Loucy (cell line): ENCODE results near the gene PCED1B.

Source experiments
- H2AFZ ChIP-seq: fragments of 200-600 bp; sonication (generic); 2 replicates; pipeline ENCODE4 v1.6.0; 2016; ENCODE audit warnings: antibody characterized with exemption, mild to moderate bottlenecking, low read length, moderate library complexity
- H3F3A ChIP-seq: fragments of 200-600 bp; 2 replicates; pipeline ENCODE4 v1.6.0; 2016; ENCODE audit warnings: antibody characterized with exemption, low read depth, mild to moderate bottlenecking
- H3K27me3 ChIP-seq: fragments of 200-600 bp; sonication (generic); 2 replicates; pipeline ENCODE4 v1.6.1; 2014; ENCODE audit warnings: low read length, mild to moderate bottlenecking; ENCODE audit not compliant: insufficient read depth, poor library complexity, severe bottlenecking
- H3K36me3 ChIP-seq: fragments of 200-600 bp; sonication (generic); 2 replicates; pipeline ENCODE4 v1.6.1; 2016; ENCODE audit warnings: low read length; ENCODE audit not compliant: insufficient read depth
- H3K4me1 ChIP-seq: fragments of 200-600 bp; sonication (generic); 2 replicates; pipeline ENCODE4 v1.5.1; 2014; ENCODE audit warnings: low read length, mild to moderate bottlenecking; ENCODE audit not compliant: insufficient read depth, poor library complexity, severe bottlenecking
- H3K4me2 ChIP-seq: fragments of 200-600 bp; sonication (generic); 2 replicates; pipeline ENCODE4 v1.6.0; 2014; ENCODE audit warnings: antibody characterized with exemption, low read length, low read depth, mild to moderate bottlenecking; ENCODE audit not compliant: poor library complexity, severe bottlenecking
- H3K4me3 ChIP-seq: fragments of 200-600 bp; sonication (generic); 2 replicates; pipeline ENCODE4 v1.5.1; 2014; ENCODE audit warnings: low read length, mild to moderate bottlenecking, mixed read lengths; ENCODE audit not compliant: poor library complexity, severe bottlenecking
- H3K79me2 ChIP-seq: fragments of 200-600 bp; sonication (generic); 2 replicates; pipeline ENCODE4 v1.6.1; 2014; ENCODE audit warnings: low read length; ENCODE audit not compliant: insufficient read depth
- H3K9ac ChIP-seq: fragments of 200-600 bp; sonication (generic); 2 replicates; pipeline ENCODE4 v1.6.0; 2014; ENCODE audit warnings: mild to moderate bottlenecking, low read depth, low read length, moderate library complexity; ENCODE audit not compliant: poor library complexity, severe bottlenecking
- H3K9me2 ChIP-seq: fragments of 200-600 bp; sonication (generic); replicated peaks from 2 replicates; pipeline ENCODE4 v1.6.1; 2016; ENCODE audit warnings: low read depth, low read length, mixed read lengths
- H3K9me3 ChIP-seq: fragments of 200-600 bp; sonication (generic); 2 replicates; pipeline ENCODE4 v1.6.1; 2014; ENCODE audit warnings: mild to moderate bottlenecking, antibody characterized with exemption, low read length, low read depth; ENCODE audit not compliant: insufficient read depth
- H4K20me1 ChIP-seq: fragments of 200-600 bp; sonication (generic); 2 replicates; pipeline ENCODE4 v1.6.0; 2014; ENCODE audit warnings: antibody characterized with exemption, low read length, mild to moderate bottlenecking; ENCODE audit not compliant: insufficient read depth, poor library complexity, severe bottlenecking
- CTCF ChIP-seq: fragments of 200-600 bp; sonication (generic); conservative IDR thresholded peaks from 2 replicates; pipeline ENCODE4 v1.5.1; 2014; ENCODE audit warnings: mild to moderate bottlenecking, antibody characterized with exemption, low read length
- EZH2phosphoT487 ChIP-seq: fragments of 200-600 bp; IDR thresholded peaks from 2 replicates; pipeline ENCODE4 v1.6.1; 2018; ENCODE audit warnings: antibody characterized with exemption, mild to moderate bottlenecking, moderate library complexity, borderline replicate concordance

The PCED1B gene

GRCh38 chr12:47082283-47082682 lies 2.9 kb downstream of the PCED1B start:
- no peak overlapping the region for H3K9ac ChIP-seq
- H2AFZ ChIP-seq = no peak overlapping the region
- peaks cover 9% of the 10 kb centered on the region for H3F3A ChIP-seq
- H3K9me2 ChIP-seq = no peaks in the 10 kb centered on the region
- no peaks in the 10 kb centered on the region for H3K36me3 ChIP-seq
- no peaks in the 10 kb centered on the region for H4K20me1 ChIP-seq
- no peaks in the 10 kb centered on the region for H3K9me3 ChIP-seq
- no peaks in the 10 kb centered on the region for H3K27me3 ChIP-seq
- no peak overlapping the region for H3K4me3 ChIP-seq
- TF ChIP-seq EZH2phosphoT487 = no peak
- TF ChIP-seq CTCF = no peak
- no peak overlapping the region for H3K4me2 ChIP-seq
- H3K4me1 ChIP-seq = peaks cover 42% of the 10 kb centered on the region
- no peaks in the 10 kb centered on the region for H3K79me2 ChIP-seq

- H4K20me1 ChIP-seq = no peaks in the 10 kb centered on the region
- no peak overlapping the region for H3K9ac ChIP-seq
- no peaks in the 10 kb centered on the region for H3K27me3 ChIP-seq
- TF ChIP-seq CTCF = no peak
- TF ChIP-seq EZH2phosphoT487 = no peak
- H3F3A ChIP-seq = peaks cover 9% of the 10 kb centered on the region
- no peak overlapping the region for H3K4me3 ChIP-seq
- no peak overlapping the region for H2AFZ ChIP-seq
- peaks cover 48% of the 10 kb centered on the region for H3K4me1 ChIP-seq
- H3K4me2 ChIP-seq = no peak overlapping the region
- H3K9me2 ChIP-seq = no peaks in the 10 kb centered on the region
- no peaks in the 10 kb centered on the region for H3K79me2 ChIP-seq
- no peaks in the 10 kb centered on the region for H3K9me3 ChIP-seq
- H3K36me3 ChIP-seq = no peaks in the 10 kb centered on the region; the same call in 1 of the 2 replicates
Measured at GRCh38 chr12:47082796-47083621, 3.6 kb downstream of the PCED1B start.

GRCh38 chr12:47084172-47084571 lies 4.8 kb downstream of the PCED1B start:
- Histone ChIP-seq H3K9ac (no peak overlapping the region), H3K4me2 (no peak overlapping the region), H3K4me3 (no peak overlapping the region), H3K27me3 (no peaks in the 10 kb centered on the region), H3K79me2 (no peaks in the 10 kb centered on the region), H3K4me1 (peaks cover 49% of the 10 kb centered on the region), H4K20me1 (no peaks in the 10 kb centered on the region), H3K36me3 (no peaks in the 10 kb centered on the region; the same call in 1 of the 2 replicates), H3K9me3 (no peaks in the 10 kb centered on the region), H3F3A (peaks cover 9% of the 10 kb centered on the region), H3K9me2 (no peaks in the 10 kb centered on the region), H2AFZ (no peak overlapping the region)
- TF ChIP-seq EZH2phosphoT487 (no peak), CTCF (no peak)
